ENCODE data around the gene SGPP2.

DNA sequence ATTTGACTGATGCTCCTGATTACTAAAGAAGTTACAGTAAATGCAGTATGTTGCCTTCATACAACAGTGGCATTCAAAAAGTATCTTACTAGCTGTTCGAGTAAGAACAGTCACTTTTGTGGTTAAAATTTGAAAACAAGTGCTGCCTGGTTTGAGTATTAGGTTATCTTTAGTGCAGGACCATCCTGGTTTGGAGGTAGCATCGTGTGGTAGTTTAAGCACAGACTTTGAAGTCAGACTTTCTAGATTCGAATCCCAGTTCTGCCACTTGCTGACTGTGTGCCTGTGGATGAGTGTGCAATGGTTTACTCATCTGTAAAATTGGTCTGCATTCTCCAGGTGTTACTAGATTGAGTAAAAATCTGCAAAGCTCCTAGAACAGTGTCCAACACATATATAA lies 96.8 kb downstream of the SGPP2 start:
- TF ChIP-seq, protein P1, sequence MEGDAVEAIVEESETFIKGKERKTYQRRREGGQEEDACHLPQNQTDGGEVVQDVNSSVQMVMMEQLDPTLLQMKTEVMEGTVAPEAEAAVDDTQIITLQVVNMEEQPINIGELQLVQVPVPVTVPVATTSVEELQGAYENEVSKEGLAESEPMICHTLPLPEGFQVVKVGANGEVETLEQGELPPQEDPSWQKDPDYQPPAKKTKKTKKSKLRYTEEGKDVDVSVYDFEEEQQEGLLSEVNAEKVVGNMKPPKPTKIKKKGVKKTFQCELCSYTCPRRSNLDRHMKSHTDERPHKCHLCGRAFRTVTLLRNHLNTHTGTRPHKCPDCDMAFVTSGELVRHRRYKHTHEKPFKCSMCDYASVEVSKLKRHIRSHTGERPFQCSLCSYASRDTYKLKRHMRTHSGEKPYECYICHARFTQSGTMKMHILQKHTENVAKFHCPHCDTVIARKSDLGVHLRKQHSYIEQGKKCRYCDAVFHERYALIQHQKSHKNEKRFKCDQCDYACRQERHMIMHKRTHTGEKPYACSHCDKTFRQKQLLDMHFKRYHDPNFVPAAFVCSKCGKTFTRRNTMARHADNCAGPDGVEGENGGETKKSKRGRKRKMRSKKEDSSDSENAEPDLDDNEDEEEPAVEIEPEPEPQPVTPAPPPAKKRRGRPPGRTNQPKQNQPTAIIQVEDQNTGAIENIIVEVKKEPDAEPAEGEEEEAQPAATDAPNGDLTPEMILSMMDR (conservative IDR thresholded peaks at IDR 0.05 in 1 of 2, IDR thresholded peaks at IDR 0.05 in 1 of 2; ENCODE audit: extremely low read depth in 1 of 2, insufficient read depth in 1 of 2, low read depth in 1 of 2, low read length in 2 of 2): no peak
- no peak for TF ChIP-seq EZH2 (IDR thresholded peaks at IDR 0.05; ENCODE audit: borderline replicate concordance, low read length)

All from mammary epithelial cell (primary cell).